Immature natural killer cell (primary cell): ENCODE measurements around the gene CAPS. TPM values are rescaled to one million over a fixed set of nuclear protein-coding genes. Genes with fewer than 3 reads are reported as not detected.
"Not testable (repeated sequence)": the region's sequence is repeated elsewhere in the genome, so short reads cannot be mapped to it uniquely, and the experiment has no call there.

Experiments used
- DNase-seq, 3 donors: peaks; one replicate each; pipeline ENCODE4 v3.0.0; 2022; ENCODE audit warnings: mixed read lengths in 1 of 3
- H3K27ac Mint-ChIP-seq, 6 donors: one replicate each; pipeline ENCODE4 v1.8.0; 2020; ENCODE audit warnings: mixed read lengths in 6 of 6, mild to moderate bottlenecking in 5 of 6, inconsistent platforms in 4 of 6, moderate library complexity in 3 of 6
- H3K27me3 Mint-ChIP-seq, 3 donors: one replicate each; pipeline ENCODE4 v1.8.0; 2020 to 2021; ENCODE audit warnings: low read depth in 3 of 3, mild to moderate bottlenecking in 3 of 3, mixed read lengths in 3 of 3, moderate library complexity in 3 of 3, inconsistent platforms in 1 of 3
- H3K36me3 Mint-ChIP-seq, 3 donors: one replicate each; pipeline ENCODE4 v1.8.0; 2020; ENCODE audit warnings: mixed read lengths in 3 of 3, inconsistent platforms in 2 of 3, mild to moderate bottlenecking in 2 of 3
- H3K4me1 Mint-ChIP-seq, 2 donors: one replicate each; pipeline ENCODE4 v1.8.0; 2020; ENCODE audit warnings: inconsistent platforms in 2 of 2, mild to moderate bottlenecking in 2 of 2, mixed read lengths in 2 of 2, moderate library complexity in 1 of 2
- H3K4me3 Mint-ChIP-seq, 5 donors: one replicate each; pipeline ENCODE4 v1.8.0; 2020; ENCODE audit warnings: mild to moderate bottlenecking in 5 of 5, mixed read lengths in 5 of 5, inconsistent platforms in 3 of 5, moderate library complexity in 3 of 5
- H3K9me3 Mint-ChIP-seq, 6 donors: one replicate each; pipeline ENCODE4 v1.8.0; 2020; ENCODE audit warnings: mild to moderate bottlenecking in 6 of 6, mixed read lengths in 6 of 6, inconsistent platforms in 4 of 6, moderate library complexity in 3 of 6
- polyA plus RNA-seq, 3 donors: library from polyadenylated mRNA; unstranded; fragments of 300-500 nt; fragmentation: Illumina TruSeq; gene quantifications; one replicate each; pipeline ENCODE4 v1.2.3, GENCODE V29; 2021

Gene CAPS
- 1 to 10 TPM in 2 of 3 donors, under 1 TPM in 1; 0.32 to 4.1 (median 2.2) TPM for polyA plus RNA-seq

DNA sequence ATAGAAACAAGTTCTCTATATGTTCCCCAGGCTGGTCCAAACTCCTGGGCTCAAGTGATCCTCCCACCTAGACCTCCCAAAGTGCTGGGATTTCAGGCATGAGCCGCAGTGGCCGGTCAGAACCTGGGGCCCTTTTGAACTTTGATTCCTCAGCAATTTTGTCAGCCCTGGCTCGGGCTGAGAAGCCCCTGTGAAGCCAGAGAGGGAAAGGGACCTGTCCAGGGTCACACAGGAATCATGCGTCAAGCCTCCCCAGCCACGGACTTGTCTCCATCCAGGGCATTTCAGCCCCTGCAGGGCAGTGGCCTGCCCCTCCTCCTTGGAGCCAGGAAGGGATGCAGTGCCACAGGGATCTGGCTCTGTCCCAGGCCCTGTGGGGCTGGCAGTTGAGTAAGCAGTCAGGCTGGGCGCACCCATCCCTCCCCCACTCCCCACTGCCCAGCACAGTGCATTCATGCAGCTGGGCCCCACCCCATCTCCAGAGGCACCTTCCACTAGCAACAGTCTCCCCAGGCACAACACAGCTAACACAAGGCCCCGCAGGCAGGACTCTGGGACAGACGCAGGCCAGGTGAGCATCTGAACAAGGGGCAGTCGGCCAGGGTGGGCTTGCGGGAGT, at the start of gene CAPS:
TSS of gene CAPS (plus strand) at position 516 of the 619 bp plus-strand sequence. CDS start 153 bp downstream, outside the sequence.
- no peak within 1 kb of the TSS for H3K27ac Mint-ChIP-seq

DNA sequence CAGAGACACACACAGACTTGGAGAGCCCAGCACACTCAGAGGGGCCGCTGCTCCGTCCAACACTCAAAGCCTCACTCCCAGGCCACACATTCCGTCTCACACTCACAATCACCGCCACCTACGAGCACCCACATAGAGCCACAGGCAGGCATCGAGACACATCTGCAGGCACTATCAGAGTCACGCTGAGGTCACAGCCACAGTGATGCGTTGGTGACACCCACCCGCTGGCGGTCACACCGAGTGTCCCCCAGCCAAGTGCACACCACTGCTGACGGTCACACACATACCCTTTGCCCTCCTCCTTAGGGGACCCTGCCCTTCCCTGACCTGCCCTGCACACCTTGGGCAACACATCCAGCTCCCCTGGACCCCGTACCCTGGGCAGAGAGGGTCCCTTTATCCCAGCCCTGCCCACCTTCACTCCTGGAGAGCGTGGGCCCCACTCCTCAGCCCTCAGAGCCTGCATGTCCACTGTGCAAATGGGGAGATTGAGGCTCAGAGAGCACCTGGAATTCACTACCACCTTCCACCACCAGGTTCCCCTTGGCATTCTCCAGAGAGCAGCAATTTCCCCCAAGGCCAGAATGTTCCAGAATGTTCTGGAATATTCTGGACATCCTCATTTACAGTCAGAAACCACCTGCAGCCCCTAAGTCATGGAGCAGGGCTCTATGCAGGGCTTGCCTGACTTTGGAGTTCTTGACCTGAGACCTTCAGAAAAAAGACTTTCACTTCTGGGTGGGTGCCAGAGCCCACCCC, 49.1 kb upstream of the CAPS start:
- peaks cover 7 to 14% (median 13%) of the 10 kb centered on the region in 3 donors for H3K27me3 Mint-ChIP-seq
- DNase-seq = peak; percentile 49 to 79 (median 70)
- H3K36me3 Mint-ChIP-seq = no peaks in the 10 kb centered on the region
- H3K27ac Mint-ChIP-seq = peak overlapping the region; percentile 83 to 99 (median 96)
- H3K4me3 Mint-ChIP-seq = peak overlapping the region; percentile 47 to 88 (median 76)
- H3K4me1 Mint-ChIP-seq = peaks cover 18 to 21% of the 10 kb centered on the region in 2 donors
- no peaks in the 10 kb centered on the region for H3K9me3 Mint-ChIP-seq

More for the DNA sequence above, at the start of gene CAPS:
- peaks cover 0 to 3% (median 0%) of the 10 kb centered on the region in 3 donors for H3K36me3 Mint-ChIP-seq
- peaks cover 0 to 2% (median 0%) of the 10 kb centered on the region in 3 donors for H3K27me3 Mint-ChIP-seq
- H3K9me3 Mint-ChIP-seq = no peaks in the 10 kb centered on the region
- peaks cover 0 to 1% of the 10 kb centered on the region in 2 donors for H3K4me1 Mint-ChIP-seq
- DNase-seq = no peak
- H3K4me3 Mint-ChIP-seq = no peak within 1 kb of the TSS

DNA sequence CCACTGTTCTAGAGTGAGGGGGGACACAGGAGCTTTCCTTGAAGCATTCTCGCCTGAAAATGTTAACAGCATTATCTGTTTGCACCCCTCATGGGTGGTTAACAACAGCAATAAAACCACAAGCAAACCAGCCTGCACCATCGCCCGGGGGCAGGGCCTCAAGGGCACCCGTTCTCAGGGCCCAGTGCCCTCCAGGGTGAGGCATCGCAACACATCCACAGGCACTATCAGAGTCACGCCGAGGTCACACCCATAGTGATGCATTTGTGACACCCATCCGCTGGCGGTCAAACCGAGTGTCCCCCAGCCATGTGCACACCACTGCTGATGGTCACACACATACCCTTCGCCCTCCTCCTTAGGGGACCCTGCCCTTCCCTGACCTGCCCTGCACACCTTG, 48.3 kb upstream of the CAPS start:
- H3K4me3 Mint-ChIP-seq = peak overlapping the region; percentile 62 to 88 (median 75)
- DNase-seq = peak; percentile 55 to 85 (median 76)
- H3K4me1 Mint-ChIP-seq = peaks cover 18 to 21% of the 10 kb centered on the region in 2 donors
- H3K27me3 Mint-ChIP-seq = peaks cover 7 to 14% (median 13%) of the 10 kb centered on the region in 3 donors
- peak overlapping the region; percentile 83 to 99 (median 96) for H3K27ac Mint-ChIP-seq
- H3K9me3 Mint-ChIP-seq = no peaks in the 10 kb centered on the region
- H3K36me3 Mint-ChIP-seq = no peaks in the 10 kb centered on the region

DNA sequence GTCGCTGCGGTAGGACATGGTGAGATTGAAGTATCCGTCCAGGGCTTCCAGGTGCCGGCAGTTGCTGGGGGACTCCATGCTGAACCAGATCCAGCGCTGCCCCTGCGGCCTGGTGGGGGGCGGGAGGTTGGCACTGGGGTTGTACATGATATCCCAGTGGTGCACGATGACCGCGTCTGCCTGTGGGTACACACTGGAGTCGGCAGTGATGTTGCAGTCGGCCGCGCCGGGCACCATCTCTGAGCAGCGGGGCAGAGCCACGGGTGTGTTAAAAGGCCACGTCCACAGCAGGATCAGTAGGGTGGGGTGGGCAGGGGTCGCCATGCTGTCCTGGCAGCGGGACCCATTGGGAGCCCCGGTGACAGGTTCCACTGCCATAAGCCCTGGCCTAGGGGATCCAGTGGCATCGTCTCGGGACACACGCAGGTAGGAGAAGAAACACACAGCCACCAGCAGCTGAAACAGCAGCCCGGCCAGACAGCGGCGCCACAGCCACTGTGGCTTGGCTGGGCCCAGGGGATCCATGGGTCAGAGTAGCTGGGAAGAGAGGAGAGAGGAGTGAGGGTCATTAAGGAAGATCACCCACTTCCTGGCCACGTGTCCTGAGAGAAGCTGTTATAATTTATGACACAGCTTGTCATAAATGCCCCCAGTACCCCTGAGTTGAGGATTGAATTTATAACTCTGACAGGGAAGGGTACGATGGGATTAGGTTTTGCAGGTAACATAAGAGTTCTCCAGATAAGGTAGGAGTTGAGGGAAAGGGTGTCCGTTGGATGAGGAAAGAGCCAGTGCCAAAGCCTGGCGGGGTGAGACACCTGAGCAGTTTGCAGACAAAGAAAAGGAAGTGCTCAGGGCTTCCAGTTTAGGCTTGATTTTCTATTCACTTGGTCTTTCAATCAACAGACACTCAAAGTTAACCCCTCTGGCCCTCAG, 46.6 kb upstream of the CAPS start:
- Mint-ChIP-seq H3K27me3 (peaks cover 7 to 13% (median 12%) of the 10 kb centered on the region in 3 donors), H3K27ac (peak overlapping the region in 5 of 6 donors; percentile 75 to 93 (median 86)), H3K4me3 (no peak overlapping the region), H3K9me3 (no peaks in the 10 kb centered on the region), H3K4me1 (peaks cover 18 to 21% of the 10 kb centered on the region in 2 donors), H3K36me3 (no peaks in the 10 kb centered on the region)
- no peak for DNase-seq

DNA sequence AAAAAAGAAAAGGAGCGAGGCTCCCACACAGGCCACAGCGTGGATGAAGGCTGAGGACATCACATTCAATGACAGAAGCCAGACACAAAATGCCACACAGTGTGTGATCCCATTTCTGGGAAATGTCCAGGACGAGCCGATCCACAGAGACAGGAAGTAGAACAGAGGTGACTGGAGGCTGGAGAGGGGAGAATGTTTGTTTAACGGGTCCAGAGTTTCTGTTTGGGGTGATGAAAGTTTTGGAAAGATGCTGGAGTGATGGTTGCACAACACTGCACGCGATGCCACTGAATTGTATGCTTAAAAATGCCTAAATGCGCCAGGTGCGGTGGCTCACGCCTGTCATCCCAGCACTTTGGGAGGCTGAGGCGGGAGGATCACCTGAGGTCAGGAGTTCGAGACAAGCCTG, 43.1 kb upstream of the CAPS start:
- Mint-ChIP-seq H3K36me3 (no peaks in the 10 kb centered on the region), H3K27ac (peak overlapping the region in 1 of 6 donors; percentile 23), H3K4me1 (peaks cover 1% of the 10 kb centered on the region in 2 donors), H3K4me3 (no peak overlapping the region), H3K9me3 (no peaks in the 10 kb centered on the region), H3K27me3 (peaks cover 1 to 3% (median 1%) of the 10 kb centered on the region in 3 donors)
- DNase-seq = no peak

DNA sequence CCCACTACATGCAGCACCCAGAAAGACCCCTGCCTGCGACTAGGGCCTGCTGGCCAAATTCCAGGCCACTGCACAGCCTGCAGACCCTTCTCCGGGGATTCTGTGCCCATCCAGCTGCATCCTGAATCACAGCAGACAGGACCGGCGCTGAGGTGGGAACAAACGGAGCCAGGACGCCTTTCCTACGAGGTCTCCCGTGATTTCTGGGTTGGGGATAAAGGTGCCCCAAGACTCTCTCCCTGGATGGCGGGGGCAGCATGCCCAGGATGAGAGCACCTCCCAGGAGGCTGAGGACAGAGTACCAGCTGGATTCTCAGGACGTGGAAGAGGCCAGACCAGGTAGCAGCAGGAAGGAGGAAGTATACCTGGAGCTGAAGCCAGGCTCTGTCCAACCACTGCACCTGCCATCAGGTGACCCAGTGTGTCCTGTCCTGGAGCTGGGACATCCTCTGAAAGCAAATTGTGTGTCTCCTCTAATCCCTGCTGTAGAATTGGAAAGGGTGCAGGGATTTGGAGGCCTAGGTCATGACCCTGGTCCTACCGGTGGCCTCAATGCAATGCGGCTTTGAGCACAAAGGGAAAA, 40.3 kb upstream of the CAPS start:
- DNase-seq = no peak
- H3K27me3 Mint-ChIP-seq = peaks cover 0 to under 1% (median 0%) of the 10 kb centered on the region in 3 donors
- H3K36me3 Mint-ChIP-seq = no peaks in the 10 kb centered on the region
- H3K27ac Mint-ChIP-seq = no peak overlapping the region
- no peak overlapping the region for H3K4me3 Mint-ChIP-seq
- H3K4me1 Mint-ChIP-seq = no peaks in the 10 kb centered on the region
- H3K9me3 Mint-ChIP-seq = no peaks in the 10 kb centered on the region

DNA sequence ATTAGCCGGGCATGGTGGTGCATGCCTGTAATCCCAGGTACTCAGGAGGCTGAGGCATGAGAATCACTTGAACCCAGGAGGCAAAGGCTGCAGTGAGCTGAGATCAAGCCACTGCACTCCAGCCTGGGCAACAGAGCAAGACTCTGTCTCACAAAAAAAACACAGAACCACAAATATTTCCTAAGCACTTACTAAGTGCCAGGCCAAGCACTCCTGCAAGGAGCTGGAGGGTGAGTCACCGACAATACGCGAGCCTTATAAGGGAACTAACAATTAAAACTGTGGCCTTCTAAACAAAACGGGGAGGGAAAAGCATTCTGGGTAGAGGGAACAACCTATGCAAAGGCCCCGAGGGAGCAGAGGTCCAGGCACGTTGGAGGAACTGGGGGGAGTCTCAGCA, 39.6 kb upstream of the CAPS start:
- H3K4me3 Mint-ChIP-seq, H3K9me3 Mint-ChIP-seq, H3K27me3 Mint-ChIP-seq, H3K4me1 Mint-ChIP-seq, DNase-seq, H3K36me3 Mint-ChIP-seq: not testable (repeated sequence)
- peak overlapping the region in 1 of 6 donors; percentile 71 for H3K27ac Mint-ChIP-seq

DNA sequence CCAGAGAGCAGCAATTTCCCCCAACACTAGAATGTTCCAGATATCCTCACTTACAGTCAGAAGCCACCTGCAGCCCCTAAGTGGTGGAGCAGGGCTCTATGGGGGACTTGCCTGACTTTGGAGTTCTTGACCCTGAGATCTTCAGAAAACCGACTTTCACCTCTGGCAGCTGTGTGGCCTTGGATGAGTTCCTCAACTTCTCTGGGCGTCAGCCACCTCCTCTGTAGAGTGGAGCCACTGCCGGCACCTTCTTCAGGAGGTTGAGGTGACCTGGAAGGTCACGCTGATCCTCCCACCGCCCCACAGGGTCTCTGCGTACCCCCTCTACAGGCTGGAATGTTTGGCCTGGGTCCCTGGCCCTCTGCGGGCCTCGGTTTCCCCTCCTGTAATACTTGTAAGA, 36.6 kb upstream of the CAPS start:
- Mint-ChIP-seq H3K36me3 (no peaks in the 10 kb centered on the region), H3K9me3 (no peaks in the 10 kb centered on the region), H3K27me3 (peaks cover 1 to 2% (median 2%) of the 10 kb centered on the region in 3 donors), H3K27ac (no peak overlapping the region), H3K4me3 (no peak overlapping the region), H3K4me1 (no peaks in the 10 kb centered on the region)
- DNase-seq = no peak

DNA sequence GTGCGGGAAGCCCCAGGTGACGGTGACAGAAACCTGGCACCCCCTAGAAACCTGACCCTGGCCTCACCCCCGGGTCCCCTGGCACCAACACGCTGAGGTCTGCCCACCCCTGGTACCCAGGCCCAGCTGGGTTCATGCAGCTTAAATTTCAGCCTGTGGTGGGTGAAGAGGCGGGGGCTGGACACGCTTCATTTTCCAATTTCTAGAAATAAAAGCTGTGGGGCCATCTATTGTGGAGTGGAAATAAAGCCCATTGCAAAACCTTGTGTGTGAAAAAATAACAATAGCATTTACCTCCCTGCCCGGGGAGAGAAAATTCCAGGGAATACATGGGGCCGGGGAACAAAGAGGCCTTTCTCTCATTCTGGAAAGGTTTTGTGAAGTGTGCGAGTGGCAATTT, 36.2 kb upstream of the CAPS start:
- no peaks in the 10 kb centered on the region for H3K4me1 Mint-ChIP-seq
- H3K27me3 Mint-ChIP-seq = peaks cover 1 to 2% (median 2%) of the 10 kb centered on the region in 3 donors
- no peaks in the 10 kb centered on the region for H3K9me3 Mint-ChIP-seq
- no peak overlapping the region for H3K27ac Mint-ChIP-seq
- no peaks in the 10 kb centered on the region for H3K36me3 Mint-ChIP-seq
- DNase-seq = no peak
- no peak overlapping the region for H3K4me3 Mint-ChIP-seq

DNA sequence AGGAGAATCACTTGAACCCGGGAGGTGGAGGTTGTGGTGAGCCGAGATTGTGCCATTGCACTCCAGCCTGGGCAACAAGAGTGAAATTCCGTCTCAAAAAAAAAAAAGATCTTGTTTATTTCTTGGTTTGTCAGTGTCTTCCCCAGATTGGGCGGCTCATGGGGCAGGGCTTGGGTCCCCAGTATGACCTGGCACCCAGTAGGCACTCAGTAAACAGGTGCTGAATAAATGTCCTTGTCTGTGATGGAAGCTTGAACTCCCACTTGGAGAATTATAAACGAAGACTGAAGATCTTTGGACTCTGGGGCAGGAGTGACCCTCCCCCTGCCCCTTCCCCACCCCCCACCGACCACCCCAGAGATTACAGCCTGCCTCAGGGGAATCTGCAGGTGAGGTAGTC, 33.9 kb upstream of the CAPS start:
- Mint-ChIP-seq H3K4me1 (no peaks in the 10 kb centered on the region), H3K27me3 (peaks cover 1 to 4% (median 2%) of the 10 kb centered on the region in 3 donors), H3K36me3 (no peaks in the 10 kb centered on the region), H3K9me3 (no peaks in the 10 kb centered on the region), H3K27ac (no peak overlapping the region), H3K4me3 (no peak overlapping the region)
- no peak for DNase-seq

DNA sequence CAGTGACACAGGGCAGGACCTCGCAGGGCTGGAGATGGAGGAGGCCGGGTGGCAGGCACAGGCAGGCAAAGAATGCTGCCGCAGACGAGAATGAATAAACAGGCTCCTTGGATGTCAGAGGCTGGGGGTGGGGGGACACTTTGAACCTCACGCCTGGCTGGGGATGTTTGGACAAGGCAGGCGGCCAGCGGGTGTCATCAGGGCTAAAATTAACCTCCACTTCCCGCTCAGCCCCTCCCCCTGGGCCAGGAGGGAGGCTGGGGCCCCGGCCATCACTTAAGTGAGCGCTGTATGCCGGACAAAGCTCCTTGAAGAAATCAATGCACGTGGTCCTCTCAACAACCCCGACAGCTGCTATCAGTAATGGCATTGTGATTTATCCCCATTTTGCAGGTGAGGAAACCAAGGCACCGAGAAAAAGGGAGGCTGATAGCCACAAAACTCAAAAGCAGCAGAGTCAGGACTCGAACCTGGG, 33.4 kb upstream of the CAPS start:
- Mint-ChIP-seq H3K27me3 (peaks cover 1 to 4% (median 2%) of the 10 kb centered on the region in 3 donors), H3K4me1 (no peaks in the 10 kb centered on the region), H3K36me3 (no peaks in the 10 kb centered on the region), H3K27ac (no peak overlapping the region), H3K9me3 (no peaks in the 10 kb centered on the region), H3K4me3 (no peak overlapping the region)
- DNase-seq = no peak

DNA sequence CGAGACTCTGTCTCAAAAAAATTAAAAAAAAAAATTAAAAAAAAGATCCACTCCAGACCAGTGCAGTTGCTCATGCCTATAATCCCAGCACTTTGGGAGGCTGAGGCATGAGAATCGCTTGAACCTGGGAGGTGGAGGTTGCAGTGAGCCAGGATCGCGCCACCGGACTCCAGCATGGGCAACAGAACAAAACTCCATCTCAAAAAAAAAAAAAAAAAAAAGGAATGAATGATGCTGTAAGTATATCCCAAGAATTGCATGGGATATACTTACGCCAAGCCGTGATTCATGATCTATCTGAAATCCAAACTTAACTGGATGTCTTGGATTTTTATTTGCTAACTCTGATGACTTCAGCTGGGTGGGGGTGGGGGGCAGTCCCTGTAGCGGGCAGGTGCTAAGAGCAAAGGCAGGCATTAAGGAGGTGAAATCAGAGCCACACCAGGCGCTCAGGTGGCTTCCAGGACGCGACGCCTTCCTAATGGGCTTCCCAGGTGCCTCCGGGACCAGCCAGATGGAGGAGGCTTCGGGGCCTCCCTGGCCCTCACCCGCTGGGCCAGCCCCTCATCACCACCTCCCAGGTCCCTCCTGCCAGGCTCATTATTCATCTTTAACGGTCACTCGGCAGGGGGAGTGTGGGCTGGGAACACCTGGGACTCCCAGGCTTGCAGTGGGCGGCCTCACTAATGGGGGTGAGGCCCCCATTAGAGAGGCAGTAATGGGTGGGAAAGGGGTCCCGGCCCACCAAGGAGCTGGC, 32.3 kb upstream of the CAPS start:
- no peaks in the 10 kb centered on the region for H3K36me3 Mint-ChIP-seq
- no peak overlapping the region for H3K27ac Mint-ChIP-seq
- no peaks in the 10 kb centered on the region for H3K9me3 Mint-ChIP-seq
- no peak overlapping the region for H3K4me3 Mint-ChIP-seq
- no peaks in the 10 kb centered on the region for H3K4me1 Mint-ChIP-seq
- no peak for DNase-seq
- peaks cover 1 to 4% (median 2%) of the 10 kb centered on the region in 3 donors for H3K27me3 Mint-ChIP-seq
